Vagina (tissue), 2 donors: ENCODE results near the gene FOXO6.

ENCODE experiments used
- POLR2A ChIP-seq, 2 donors: fragments of 450-650 bp; IDR thresholded peaks; one replicate each; pipeline ENCODE4 v1.6.1; 2017; ENCODE audit warnings: antibody characterized with exemption in 2 of 2, mild to moderate bottlenecking in 2 of 2, moderate library complexity in 2 of 2
- POLR2AphosphoS5 ChIP-seq, 2 donors: sonication (generic); formaldehyde crosslinking; IDR thresholded peaks; one replicate each; pipeline ENCODE4 v1.9.0; 2017; ENCODE audit warnings: antibody characterized with exemption in 2 of 2, mild to moderate bottlenecking in 2 of 2, low read depth in 1 of 2; ENCODE audit not compliant: insufficient read depth in 1 of 2
- TF ChIP-seq, protein P1 (sequence below), 3 experiments: fragments of 450-650 bp in 2 of 3; fragments of 200-600 bp in 1 of 3; sonication (generic) in 1 of 3; IDR thresholded peaks; one replicate each; pipeline ENCODE4 v1.5.1; 2017 to 2019; ENCODE audit warnings: antibody characterized with exemption in 3 of 3, mild to moderate bottlenecking in 2 of 3, moderate library complexity in 2 of 3

- TF ChIP-seq, protein P1, sequence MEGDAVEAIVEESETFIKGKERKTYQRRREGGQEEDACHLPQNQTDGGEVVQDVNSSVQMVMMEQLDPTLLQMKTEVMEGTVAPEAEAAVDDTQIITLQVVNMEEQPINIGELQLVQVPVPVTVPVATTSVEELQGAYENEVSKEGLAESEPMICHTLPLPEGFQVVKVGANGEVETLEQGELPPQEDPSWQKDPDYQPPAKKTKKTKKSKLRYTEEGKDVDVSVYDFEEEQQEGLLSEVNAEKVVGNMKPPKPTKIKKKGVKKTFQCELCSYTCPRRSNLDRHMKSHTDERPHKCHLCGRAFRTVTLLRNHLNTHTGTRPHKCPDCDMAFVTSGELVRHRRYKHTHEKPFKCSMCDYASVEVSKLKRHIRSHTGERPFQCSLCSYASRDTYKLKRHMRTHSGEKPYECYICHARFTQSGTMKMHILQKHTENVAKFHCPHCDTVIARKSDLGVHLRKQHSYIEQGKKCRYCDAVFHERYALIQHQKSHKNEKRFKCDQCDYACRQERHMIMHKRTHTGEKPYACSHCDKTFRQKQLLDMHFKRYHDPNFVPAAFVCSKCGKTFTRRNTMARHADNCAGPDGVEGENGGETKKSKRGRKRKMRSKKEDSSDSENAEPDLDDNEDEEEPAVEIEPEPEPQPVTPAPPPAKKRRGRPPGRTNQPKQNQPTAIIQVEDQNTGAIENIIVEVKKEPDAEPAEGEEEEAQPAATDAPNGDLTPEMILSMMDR (IDR thresholded peaks at IDR 0.05), result no peak
- TF ChIP-seq POLR2AphosphoS5 (IDR thresholded peaks at IDR 0.05; ENCODE audit: insufficient read depth in 1 of 2, low read depth in 1 of 2) (no peak), POLR2A (IDR thresholded peaks at IDR 0.05) (no peak)
Observed at GRCh38 chr1:41364442-41365319, 3.4 kb downstream of the FOXO6 start.
